HG02642 (cell line): ENCODE data around the gene SNRPA.
"Not testable (repeated sequence)": the region's sequence is repeated elsewhere in the genome, so short reads cannot be mapped to it uniquely, and the experiment has no call there.

Source experiments
- ATAC-seq: cut with Tn5 transposase; IDR thresholded peaks from one replicate; pipeline ENCODE4 v1.9.1; 2021; ENCODE audit warnings: mild to moderate bottlenecking; ENCODE audit not compliant: unreplicated experiment, poor library complexity

SNRPA gene

GRCh38 chr19:40719414-40719894 lies 31.5 kb upstream of the SNRPA start:
- no peak for ATAC-seq

- no peak for ATAC-seq
These were observed 29.9 kb upstream of the SNRPA start for GRCh38 chr19:40721140-40721486.

- no peak for ATAC-seq
These were observed 28.9 kb upstream of the SNRPA start for GRCh38 chr19:40721936-40722661.

- no peak for ATAC-seq
These were observed 27.2 kb upstream of the SNRPA start for GRCh38 chr19:40723661-40724254.

GRCh38 chr19:40724315-40724714 lies 26.7 kb upstream of the SNRPA start:
- no peak for ATAC-seq

GRCh38 chr19:40724855-40725254 lies 26.1 kb upstream of the SNRPA start:
- ATAC-seq, result no peak

GRCh38 chr19:40726279-40726678 lies 24.7 kb upstream of the SNRPA start:
- no peak for ATAC-seq

GRCh38 chr19:40730065-40730464 lies 20.9 kb upstream of the SNRPA start:
- ATAC-seq, result not testable (repeated sequence)

- ATAC-seq, result not testable (repeated sequence)
These were observed 18.7 kb upstream of the SNRPA start for GRCh38 chr19:40732304-40732703.

- no peak for ATAC-seq
These were observed 17.9 kb upstream of the SNRPA start for GRCh38 chr19:40733149-40733548.

- no peak for ATAC-seq
These were observed 15.8 kb upstream of the SNRPA start for GRCh38 chr19:40735013-40735771.

GRCh38 chr19:40736661-40737060 lies 14.3 kb upstream of the SNRPA start:
- ATAC-seq, result no peak

- ATAC-seq, result no peak
These were observed 13.8 kb upstream of the SNRPA start for GRCh38 chr19:40737102-40737644.

- ATAC-seq, result no peak
These were observed 11.8 kb upstream of the SNRPA start for GRCh38 chr19:40739030-40739839.

- ATAC-seq, result no peak
These were observed 10.9 kb upstream of the SNRPA start for GRCh38 chr19:40739871-40740703.

- ATAC-seq, result no peak
These were observed 10.3 kb upstream of the SNRPA start for GRCh38 chr19:40740747-40741146.

GRCh38 chr19:40741527-40742390 lies 9.2 kb upstream of the SNRPA start:
- ATAC-seq, result no peak

GRCh38 chr19:40742477-40742876 lies 8.5 kb upstream of the SNRPA start:
- ATAC-seq, result no peak
